HepG2 (cell line): ENCODE results near the gene MTHFD1L.

ENCODE experiments used
- HCFC1 ChIP-seq: fragments of 150-350 bp; IDR thresholded peaks from 2 replicates; pipeline ENCODE4 v1.6.1; 2014; ENCODE audit warnings: low read depth, low read length
- MAZ ChIP-seq, 2 experiments: sonication (generic) in 1 of 2; formaldehyde crosslinking in 1 of 2; IDR thresholded peaks; 2 replicates each; pipeline versions ENCODE4 v1.5.0 to v1.6.1; 2012 to 2020; ENCODE audit warnings: low read depth in 2 of 2, mild to moderate bottlenecking in 2 of 2, borderline replicate concordance in 1 of 2, improper control_type of control experiment in 1 of 2, low read length in 1 of 2, missing genetic modification reagents in 1 of 2, moderate library complexity in 1 of 2
- SIN3A ChIP-seq: IDR thresholded peaks from 2 replicates; pipeline ENCODE4 v1.6.1; 2011; ENCODE audit warnings: low read depth, mild to moderate bottlenecking, control low read depth, low read length, borderline replicate concordance
- SOX13 ChIP-seq, 3 experiments: fragments of 450-650 bp in 1 of 3; sonication (generic) in 1 of 3; formaldehyde crosslinking in 1 of 3; IDR thresholded peaks in 2 of 3; conservative IDR thresholded peaks in 1 of 3; 2 replicates each; pipeline versions ENCODE4 v1.5.0 to v1.6.1; 2016 to 2020; ENCODE audit warnings: antibody characterized with exemption in 1 of 3, mild to moderate bottlenecking in 1 of 3, missing compliant biosample characterization in 1 of 3, missing genetic modification reagents in 1 of 3, moderate library complexity in 1 of 3
- ZNF121 ChIP-seq: sonication (generic); formaldehyde crosslinking; IDR thresholded peaks from 2 replicates; pipeline ENCODE4 v1.5.0; 2020; ENCODE audit warnings: mild to moderate bottlenecking, missing genetic modification reagents
- ZNF230 ChIP-seq: sonication (generic); formaldehyde crosslinking; IDR thresholded peaks from 2 replicates; pipeline ENCODE4 v1.4.0; 2020; ENCODE audit warnings: mild to moderate bottlenecking, missing genetic modification reagents
- ZNF331 ChIP-seq: sonication (generic); formaldehyde crosslinking; IDR thresholded peaks from 2 replicates; pipeline ENCODE4 v1.4.0; 2020; ENCODE audit warnings: missing genetic modification reagents
- ZNF549 ChIP-seq: sonication (generic); formaldehyde crosslinking; IDR thresholded peaks from 2 replicates; pipeline ENCODE4 v1.5.0; 2020; ENCODE audit warnings: missing genetic modification reagents
- ZNF792 ChIP-seq: IDR thresholded peaks from 2 replicates; pipeline ENCODE4 v1.6.1; 2016
- TF ChIP-seq, protein P1 (sequence below), 2 experiments: sonication (generic) in 1 of 2; formaldehyde crosslinking in 1 of 2; IDR thresholded peaks; 2 replicates each; pipeline versions ENCODE4 v1.5.1 to v1.6.1; 2011 to 2020; ENCODE audit warnings: borderline replicate concordance in 1 of 2, low read depth in 1 of 2, low read length in 1 of 2, mild to moderate bottlenecking in 1 of 2, missing genetic modification reagents in 1 of 2, moderate library complexity in 1 of 2
- TF ChIP-seq, protein P2 (sequence below): sonication (generic); formaldehyde crosslinking; IDR thresholded peaks from 2 replicates; pipeline ENCODE4 v1.5.0; 2020; ENCODE audit warnings: mild to moderate bottlenecking, missing genetic modification reagents, moderate library complexity
- TF ChIP-seq, protein P3 (sequence below): sonication (generic); formaldehyde crosslinking; IDR thresholded peaks from 2 replicates; pipeline ENCODE4 v1.4.0; 2020; ENCODE audit warnings: missing genetic modification reagents

DNA sequence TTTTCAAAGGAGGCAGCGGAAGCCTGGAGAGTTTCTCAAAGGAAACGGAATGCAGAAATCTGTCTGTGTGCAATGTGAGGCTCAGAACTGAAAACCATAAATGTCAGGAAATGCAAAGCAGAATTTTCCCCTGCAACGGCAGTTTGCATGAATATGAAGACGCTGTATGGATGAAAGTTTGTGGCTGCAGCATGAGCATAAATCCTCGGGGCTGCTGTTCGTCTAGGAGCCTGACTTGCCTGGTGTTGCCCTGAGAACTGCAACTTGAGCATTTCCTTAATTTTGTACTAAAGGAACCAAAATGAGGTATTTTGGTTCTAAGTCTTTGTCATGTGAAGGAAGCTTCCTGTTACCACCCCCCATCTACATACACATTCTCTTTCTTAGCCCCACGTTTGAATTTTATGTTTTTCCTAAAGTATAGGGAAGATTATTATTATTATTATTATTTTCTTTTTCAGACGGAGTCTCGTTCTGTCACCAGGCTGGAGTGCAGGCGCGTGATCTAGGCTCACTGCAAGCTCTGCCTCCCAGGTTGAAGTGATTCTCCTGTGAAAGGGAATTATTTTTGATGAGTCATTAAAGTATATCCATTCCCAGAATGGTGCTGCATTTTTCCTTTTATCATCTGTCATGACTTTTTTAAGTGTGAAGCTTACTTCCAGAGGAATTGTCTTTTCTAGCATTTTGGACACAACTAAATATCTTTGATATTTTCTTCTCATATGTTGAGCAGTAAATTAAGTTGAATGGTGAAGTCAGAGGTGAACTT, 33.1 kb downstream of the MTHFD1L start:
- no peak for TF ChIP-seq MAZ (IDR thresholded peaks at IDR 0.05; ENCODE audit: borderline replicate concordance, low read depth, low read length)
- no peak for TF ChIP-seq MAZ (CRISPR knock-in tag; IDR thresholded peaks at IDR 0.05; ENCODE audit: low read depth)
- TF ChIP-seq, protein P1, sequence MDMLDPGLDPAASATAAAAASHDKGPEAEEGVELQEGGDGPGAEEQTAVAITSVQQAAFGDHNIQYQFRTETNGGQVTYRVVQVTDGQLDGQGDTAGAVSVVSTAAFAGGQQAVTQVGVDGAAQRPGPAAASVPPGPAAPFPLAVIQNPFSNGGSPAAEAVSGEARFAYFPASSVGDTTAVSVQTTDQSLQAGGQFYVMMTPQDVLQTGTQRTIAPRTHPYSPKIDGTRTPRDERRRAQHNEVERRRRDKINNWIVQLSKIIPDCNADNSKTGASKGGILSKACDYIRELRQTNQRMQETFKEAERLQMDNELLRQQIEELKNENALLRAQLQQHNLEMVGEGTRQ (IDR thresholded peaks at IDR 0.05; ENCODE audit: low read depth, low read length): no peak
- TF ChIP-seq, protein P1 (CRISPR knock-in tag; IDR thresholded peaks at IDR 0.05; ENCODE audit: borderline replicate concordance): no peak
- no peak for TF ChIP-seq HCFC1
- TF ChIP-seq SOX13 (IDR thresholded peaks at IDR 0.05): no peak
- TF ChIP-seq SOX13 (CRISPR knock-in tag; conservative IDR thresholded peaks at IDR 0.05 in 1 of 2, IDR thresholded peaks at IDR 0.05 in 1 of 2): no peak
- TF ChIP-seq ZNF121 (CRISPR knock-in tag): no peak
- TF ChIP-seq ZNF792 (CRISPR knock-in tag): no peak
- no peak for TF ChIP-seq ZNF549 (CRISPR knock-in tag)
- no peak for TF ChIP-seq ZNF331
- TF ChIP-seq ZNF230 (CRISPR knock-in tag): no peak
- TF ChIP-seq, protein P2, sequence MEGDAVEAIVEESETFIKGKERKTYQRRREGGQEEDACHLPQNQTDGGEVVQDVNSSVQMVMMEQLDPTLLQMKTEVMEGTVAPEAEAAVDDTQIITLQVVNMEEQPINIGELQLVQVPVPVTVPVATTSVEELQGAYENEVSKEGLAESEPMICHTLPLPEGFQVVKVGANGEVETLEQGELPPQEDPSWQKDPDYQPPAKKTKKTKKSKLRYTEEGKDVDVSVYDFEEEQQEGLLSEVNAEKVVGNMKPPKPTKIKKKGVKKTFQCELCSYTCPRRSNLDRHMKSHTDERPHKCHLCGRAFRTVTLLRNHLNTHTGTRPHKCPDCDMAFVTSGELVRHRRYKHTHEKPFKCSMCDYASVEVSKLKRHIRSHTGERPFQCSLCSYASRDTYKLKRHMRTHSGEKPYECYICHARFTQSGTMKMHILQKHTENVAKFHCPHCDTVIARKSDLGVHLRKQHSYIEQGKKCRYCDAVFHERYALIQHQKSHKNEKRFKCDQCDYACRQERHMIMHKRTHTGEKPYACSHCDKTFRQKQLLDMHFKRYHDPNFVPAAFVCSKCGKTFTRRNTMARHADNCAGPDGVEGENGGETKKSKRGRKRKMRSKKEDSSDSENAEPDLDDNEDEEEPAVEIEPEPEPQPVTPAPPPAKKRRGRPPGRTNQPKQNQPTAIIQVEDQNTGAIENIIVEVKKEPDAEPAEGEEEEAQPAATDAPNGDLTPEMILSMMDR: no peak
- no peak for TF ChIP-seq SIN3A
- TF ChIP-seq, protein P3, sequence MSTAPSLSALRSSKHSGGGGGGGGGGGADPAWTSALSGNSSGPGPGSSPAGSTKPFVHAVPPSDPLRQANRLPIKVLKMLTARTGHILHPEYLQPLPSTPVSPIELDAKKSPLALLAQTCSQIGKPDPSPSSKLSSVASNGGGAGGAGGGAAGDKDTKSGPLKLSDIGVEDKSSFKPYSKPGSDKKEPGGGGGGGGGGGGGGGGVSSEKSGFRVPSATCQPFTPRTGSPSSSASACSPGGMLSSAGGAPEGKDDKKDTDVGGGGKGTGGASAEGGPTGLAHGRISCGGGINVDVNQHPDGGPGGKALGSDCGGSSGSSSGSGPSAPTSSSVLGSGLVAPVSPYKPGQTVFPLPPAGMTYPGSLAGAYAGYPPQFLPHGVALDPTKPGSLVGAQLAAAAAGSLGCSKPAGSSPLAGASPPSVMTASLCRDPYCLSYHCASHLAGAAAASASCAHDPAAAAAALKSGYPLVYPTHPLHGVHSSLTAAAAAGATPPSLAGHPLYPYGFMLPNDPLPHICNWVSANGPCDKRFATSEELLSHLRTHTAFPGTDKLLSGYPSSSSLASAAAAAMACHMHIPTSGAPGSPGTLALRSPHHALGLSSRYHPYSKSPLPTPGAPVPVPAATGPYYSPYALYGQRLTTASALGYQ (CRISPR knock-in tag): no peak
